Fibroblast of lung (primary cell): ENCODE data around the gene CARMIL3.
"Not testable (repeated sequence)": the region's sequence is repeated elsewhere in the genome, so short reads cannot be mapped to it uniquely, and the experiment has no call there.

Experiments used
- CTCF ChIP-seq, 2 donors: IDR thresholded peaks in 1 of 2; conservative IDR thresholded peaks in 1 of 2; 1 replicate in 1 of 2; 2 replicates in 1 of 2; pipeline ENCODE4 v1.5.1; 2011 to 2012; ENCODE audit warnings: low read length in 2 of 2, control low read depth in 1 of 2, inconsistent platforms in 1 of 2, low read depth in 1 of 2, mild to moderate bottlenecking in 1 of 2
- EZH2 ChIP-seq: IDR thresholded peaks from 2 replicates; pipeline ENCODE4 v1.5.1; 2012; ENCODE audit warnings: low read length, control low read depth, mild to moderate bottlenecking; ENCODE audit errors: missing control alignments

- TF ChIP-seq CTCF (conservative IDR thresholded peaks at IDR 0.05 in 1 of 2, IDR thresholded peaks at IDR 0.05 in 1 of 2; ENCODE audit: low read depth in 1 of 2, low read length in 2 of 2); EZH2: not testable (repeated sequence)
Measured at GRCh38 chr14:24015745-24016144, 36.1 kb upstream of the CARMIL3 start.
